Activated CD4-positive, alpha-beta memory T cell treated with anti-CD3 and anti-CD28 coated beads for 36 hours (primary cell): Measurements from ENCODE around the gene GSK3A. TPM values are rescaled to one million over a fixed set of nuclear protein-coding genes. Genes with fewer than 3 reads are reported as not detected.

Experiments used
- CTCF ChIA-PET: fragments of 350-600 bp; sonication (Branson Sonifier 250); formaldehyde crosslinking; loops from one replicate; lab custom pipeline; 2021; ENCODE audit warnings: antibody characterized with exemption, inconsistent platforms; lab: Charles Lee
- POLR2A ChIA-PET: fragments of 350-600 bp; sonication (Branson Sonifier 250); formaldehyde crosslinking; loops from one replicate; lab custom pipeline; 2021; ENCODE audit warnings: antibody characterized with exemption; lab: Charles Lee
- DNase-seq: peaks from one replicate; pipeline ENCODE4 v3.0.0-alpha.2; 2020
- H3K27ac Mint-ChIP-seq: one replicate; pipeline ENCODE4 v1.8.0; 2021; ENCODE audit warnings: mixed read lengths
- H3K27me3 Mint-ChIP-seq: one replicate; pipeline ENCODE4 v1.8.0; 2021; ENCODE audit warnings: mixed read lengths
- H3K36me3 Mint-ChIP-seq: one replicate; pipeline ENCODE4 v1.8.0; 2021; ENCODE audit warnings: mixed read lengths
- H3K4me1 Mint-ChIP-seq: one replicate; pipeline ENCODE4 v1.8.0; 2021; ENCODE audit warnings: low read depth, mixed read lengths
- H3K4me3 Mint-ChIP-seq: one replicate; pipeline ENCODE4 v1.8.0; 2021; ENCODE audit warnings: mild to moderate bottlenecking, mixed read lengths
- H3K9me3 Mint-ChIP-seq: one replicate; pipeline ENCODE4 v1.8.0; 2021; ENCODE audit warnings: mixed read lengths
- intact Hi-C: fragments of 100-400 bp; cut with micrococcal nuclease; formaldehyde crosslinking; loops from one replicate; pipeline ENCODE4 v1.15.1; 2023
- total RNA-seq, 2 experiments: library from RNA; stranded (reverse); gene quantifications; one replicate each; pipeline ENCODE4 v1.2.3, GENCODE V29; 2021

The GSK3A gene
- total RNA-seq, 2 experiments from 2014 or later, result 36.4 to 37.3 TPM

DNA sequence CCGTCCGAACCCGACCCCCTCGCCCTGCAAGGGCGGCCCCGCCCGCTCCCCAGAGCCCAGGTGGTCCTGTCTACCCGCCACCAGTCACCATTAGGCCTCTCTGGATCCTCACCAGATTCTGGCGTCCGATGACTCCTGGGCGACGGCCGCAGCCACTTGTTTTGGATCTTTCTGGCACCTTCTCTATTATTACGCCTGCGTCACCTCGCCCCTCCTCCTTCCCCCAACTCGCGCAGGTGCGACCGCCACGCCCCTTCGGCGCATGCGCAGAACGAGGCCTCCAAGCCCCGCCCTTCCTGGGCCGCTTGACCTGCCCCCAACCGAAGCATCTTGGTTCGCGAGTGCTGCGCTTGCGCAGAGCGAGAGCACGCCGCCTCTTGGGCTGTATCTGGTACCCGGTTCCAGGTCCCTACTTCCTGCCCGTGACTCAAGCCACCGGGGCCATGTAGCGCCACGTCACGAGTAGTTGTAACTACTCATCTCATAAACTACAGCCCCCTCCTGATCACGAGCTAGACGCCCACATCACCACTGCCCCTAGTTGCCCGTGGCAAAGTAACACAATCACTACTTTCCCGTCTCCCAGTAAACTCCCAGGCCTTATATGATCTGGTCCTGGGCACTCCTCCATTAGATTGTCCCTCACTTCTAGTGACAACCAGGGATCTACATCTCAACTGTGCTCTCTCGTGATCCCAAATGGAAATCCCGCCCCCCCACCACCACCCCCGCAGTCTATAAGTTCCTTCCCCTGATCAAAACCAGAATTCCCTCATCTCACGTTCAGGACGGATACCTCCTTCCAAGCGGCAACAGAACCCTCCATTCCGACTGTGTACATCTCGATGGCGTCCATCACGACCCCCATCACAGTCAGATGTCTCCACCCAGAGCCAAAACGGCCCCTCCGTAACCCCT lies 24.6 kb downstream of the GSK3A start, which contains the start of gene DEDD2:
Gene DEDD2, minus strand, starts transcription at position 158 of the 918 bp plus-strand sequence. CDS start 670 bp downstream, outside the sequence.
- Mint-ChIP-seq H3K4me3 (peak within 1 kb of the TSS; percentile 92), H3K4me1 (peaks cover 60% of the 10 kb centered on the region), H3K27me3 (peaks cover 1% of the 10 kb centered on the region), H3K27ac (peak within 1 kb of the TSS; percentile 99), H3K36me3 (peaks cover 28% of the 10 kb centered on the region), H3K9me3 (no peaks in the 10 kb centered on the region)
- DNase-seq, result peak; percentile 100
- ChIA-PET CTCF (interaction anchor here (1.2 to 5.1 kb wide), 7 partner anchors 18 to 109 kb away, joined by 3 to 21 read pairs (median 3); no protein-coding TSS in a partner anchor), POLR2A (interaction anchor here (1.0 to 2.2 kb wide), 4 partner anchors 19 to 53 kb away, joined by 3 to 7 read pairs (median 5); partner anchors contain the start of gene GSK3A)
- intact Hi-C loops, result loop anchor here (1.0 to 2.0 kb wide), 5 partner anchors 17 to 65 kb away; partner anchors contain the start of gene GSK3A

DNA sequence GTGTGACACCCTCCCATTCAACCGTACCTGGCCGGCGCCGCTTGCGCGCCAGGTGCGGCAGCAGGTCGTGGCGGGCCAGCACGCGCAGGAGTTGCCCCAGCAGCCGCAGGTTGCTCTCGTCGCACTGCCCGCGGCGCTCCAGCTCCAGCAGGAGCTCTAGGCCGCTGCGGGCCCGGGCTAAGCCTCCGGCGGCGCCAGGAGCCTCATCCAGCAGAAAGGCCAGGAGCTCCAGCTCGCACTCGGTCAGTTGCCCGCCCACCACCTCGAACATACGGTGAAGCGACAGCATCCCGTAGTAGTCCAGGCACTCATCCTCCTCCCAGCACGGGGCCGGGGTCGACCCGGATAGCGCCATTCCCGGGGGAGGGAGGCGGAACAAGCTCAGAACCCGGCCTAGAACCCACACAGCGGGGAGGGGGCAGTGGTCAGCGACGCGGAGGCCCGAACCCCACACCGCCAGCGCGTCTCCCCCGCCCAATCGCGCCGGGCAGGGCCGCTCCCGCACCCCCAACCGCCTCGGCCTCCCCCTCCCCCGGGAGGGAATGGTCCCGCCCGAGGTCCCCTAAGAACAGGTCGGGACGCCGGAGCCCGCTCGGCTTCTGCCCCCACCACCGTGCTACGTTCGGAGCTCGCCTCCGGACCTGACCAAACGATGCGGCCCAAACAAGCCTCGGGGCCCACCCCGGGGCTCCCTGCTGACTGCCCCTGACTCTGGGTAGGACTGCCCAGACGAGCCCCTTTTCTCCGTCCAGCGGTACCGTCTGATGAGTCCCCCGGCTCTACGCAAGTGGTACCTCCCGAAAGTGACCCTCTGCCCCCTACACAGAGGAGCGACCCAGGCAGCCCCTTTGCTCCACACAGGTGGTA lies 25.5 kb downstream of the GSK3A start:
- peak; percentile 49 for DNase-seq
- Mint-ChIP-seq H3K27ac (peak overlapping the region; percentile 99), H3K27me3 (peaks cover 1% of the 10 kb centered on the region), H3K4me3 (peak overlapping the region; percentile 87), H3K4me1 (peaks cover 60% of the 10 kb centered on the region), H3K9me3 (no peaks in the 10 kb centered on the region), H3K36me3 (peaks cover 32% of the 10 kb centered on the region)
- POLR2A ChIA-PET, result interaction anchor here (1.3 to 2.2 kb wide), 2 partner anchors 18 to 25 kb away, joined by 6 to 7 read pairs; partner anchors contain the start of gene GSK3A
- CTCF ChIA-PET, result interaction anchor here (0.8 to 1.8 kb wide), 9 partner anchors 9 to 109 kb away, joined by 3 to 6 read pairs (median 3); no protein-coding TSS in a partner anchor
- intact Hi-C loops, result loop anchor here (1.0 to 2.0 kb wide), 5 partner anchors 16 to 66 kb away; partner anchors contain the start of gene GSK3A

DNA sequence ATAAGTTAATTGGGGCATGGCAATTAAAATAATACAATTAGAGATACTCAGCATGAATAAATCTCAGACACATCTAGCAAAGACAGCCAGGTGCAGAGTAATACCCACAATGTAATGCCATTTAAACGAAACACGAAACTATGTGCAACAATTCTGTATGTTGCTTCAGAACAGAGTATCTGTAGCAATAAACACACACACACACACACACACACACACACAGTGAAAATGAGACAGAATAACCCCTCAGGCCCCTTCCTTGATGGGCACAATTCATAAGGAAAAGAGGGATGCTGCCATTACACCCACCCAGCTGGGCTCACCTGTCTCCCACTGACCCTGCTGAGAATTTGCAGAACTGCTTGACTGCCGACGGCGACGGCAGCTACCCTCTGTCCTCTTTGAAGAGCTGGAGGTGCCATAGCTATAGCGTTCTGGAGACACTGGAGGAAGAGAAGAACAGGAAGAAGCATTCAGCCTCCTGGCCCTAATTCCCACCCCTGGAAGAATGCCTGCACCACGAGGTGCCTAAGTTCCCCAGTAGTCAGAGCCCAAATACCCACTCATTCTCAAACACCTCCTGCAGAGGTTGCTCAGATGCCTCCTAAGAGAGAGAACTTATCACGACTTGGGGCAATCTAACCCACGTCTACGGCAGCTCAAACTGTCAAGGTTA lies 27.5 kb downstream of the GSK3A start:
- Mint-ChIP-seq H3K4me1 (peaks cover 57% of the 10 kb centered on the region), H3K27ac (peak overlapping the region; percentile 99), H3K9me3 (no peaks in the 10 kb centered on the region), H3K4me3 (peak overlapping the region; percentile 87), H3K36me3 (peaks cover 31% of the 10 kb centered on the region), H3K27me3 (peaks cover 1% of the 10 kb centered on the region)
- CTCF ChIA-PET, result interaction anchor here (0.9 to 1.6 kb wide), 4 partner anchors 16 to 83 kb away, joined by 3 to 5 read pairs (median 4); no protein-coding TSS in a partner anchor
- DNase-seq, result no peak
- intact Hi-C loops, result no loop called here
- POLR2A ChIA-PET, result interaction anchor here (1.0 to 1.5 kb wide), 2 partner anchors 9 to 39 kb away, joined by 3 to 4 read pairs; no protein-coding TSS in a partner anchor

DNA sequence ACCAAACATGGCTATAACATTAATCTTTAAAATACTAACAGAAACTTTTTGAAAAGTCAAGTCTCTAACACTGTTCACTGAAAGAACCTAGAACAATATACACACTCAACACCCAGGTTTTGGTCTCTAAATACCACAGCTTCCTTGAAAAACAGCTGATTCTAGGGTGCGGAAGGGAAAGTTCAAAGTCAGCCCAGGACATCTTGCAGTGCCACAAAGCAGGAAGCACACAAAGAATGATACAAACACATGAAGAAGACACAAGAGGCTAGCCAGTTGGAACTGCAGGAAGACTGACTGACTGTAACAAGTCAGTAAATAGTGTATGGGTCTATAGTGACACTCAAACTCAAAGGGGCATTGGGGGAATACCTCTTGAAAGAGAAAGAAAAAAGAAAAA lies 29.5 kb downstream of the GSK3A start:
- Mint-ChIP-seq H3K4me3 (no peak overlapping the region), H3K36me3 (peaks cover 47% of the 10 kb centered on the region), H3K4me1 (peaks cover 59% of the 10 kb centered on the region), H3K9me3 (no peaks in the 10 kb centered on the region), H3K27ac (peak overlapping the region; percentile 80), H3K27me3 (peaks cover 1% of the 10 kb centered on the region)
- intact Hi-C loops, result no loop called here
- no peak for DNase-seq
- ChIA-PET POLR2A (no interaction called here), CTCF (interaction anchor here (0.5 to 1.4 kb wide), 2 partner anchors 66 to 302 kb away, joined by 3 read pairs; no protein-coding TSS in a partner anchor)

DNA sequence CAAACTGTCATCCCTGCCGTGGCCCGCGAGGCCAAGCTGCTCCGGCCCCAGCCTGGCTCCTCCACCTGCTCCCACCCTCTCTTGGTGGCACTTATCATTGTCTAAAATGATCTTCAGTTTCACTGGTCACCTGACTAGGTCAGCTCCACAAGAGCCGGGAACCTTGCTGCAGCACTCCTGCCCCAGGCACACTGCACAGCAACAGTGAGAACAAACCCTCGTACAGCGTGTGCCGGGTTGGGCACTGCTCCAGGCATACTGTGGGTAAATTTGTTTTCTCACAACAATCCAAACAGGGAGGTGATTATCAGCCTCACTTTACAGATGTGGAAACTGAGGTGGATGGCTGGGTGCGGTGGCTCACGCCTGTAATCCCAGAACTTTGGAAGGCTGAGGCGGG lies 33.8 kb downstream of the GSK3A start:
- H3K9me3 Mint-ChIP-seq, result no peaks in the 10 kb centered on the region
- intact Hi-C loops, result no loop called here
- peaks cover 49% of the 10 kb centered on the region for H3K36me3 Mint-ChIP-seq
- no peaks in the 10 kb centered on the region for H3K27me3 Mint-ChIP-seq
- ChIA-PET CTCF (no interaction called here), POLR2A (no interaction called here)
- H3K4me3 Mint-ChIP-seq, result no peak overlapping the region
- DNase-seq, result no peak
- peak overlapping the region; percentile 82 for H3K27ac Mint-ChIP-seq
- H3K4me1 Mint-ChIP-seq, result peaks cover 58% of the 10 kb centered on the region

DNA sequence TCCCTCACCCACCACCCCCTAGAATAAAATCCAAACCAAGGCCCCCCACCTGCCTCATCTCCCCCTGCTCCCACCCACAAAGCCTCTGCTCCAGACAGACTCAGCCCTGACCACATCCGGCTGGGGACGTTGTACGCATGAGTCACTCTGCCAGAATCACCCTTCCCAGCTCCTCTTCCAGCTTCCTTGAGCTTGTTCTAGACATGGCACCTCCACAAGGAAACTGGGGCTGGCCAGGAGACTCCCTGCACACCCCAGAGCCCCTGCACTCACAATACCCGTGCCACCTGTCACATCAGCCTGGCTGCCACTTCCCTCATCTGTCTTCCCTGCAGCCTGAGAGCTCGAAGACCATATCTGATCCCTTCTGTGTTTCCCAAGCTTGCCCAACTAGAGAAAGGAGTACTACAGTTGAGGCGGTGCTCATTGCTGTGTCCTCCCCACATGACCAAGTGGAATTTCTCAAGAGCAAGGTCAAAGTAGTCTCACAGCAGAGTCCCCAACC lies 34.6 kb downstream of the GSK3A start:
- peak; percentile 43 for DNase-seq
- Mint-ChIP-seq H3K9me3 (no peaks in the 10 kb centered on the region), H3K4me3 (no peak overlapping the region), H3K4me1 (peaks cover 58% of the 10 kb centered on the region), H3K36me3 (peaks cover 46% of the 10 kb centered on the region), H3K27ac (peak overlapping the region; percentile 82), H3K27me3 (no peaks in the 10 kb centered on the region)
- ChIA-PET POLR2A (interaction anchor here (0.7 kb wide), 1 partner anchor 8 kb away, joined by 3 read pairs; no protein-coding TSS in a partner anchor), CTCF (interaction anchor here (0.7 kb wide), 1 partner anchor 9 kb away, joined by 3 read pairs; no protein-coding TSS in a partner anchor)
- intact Hi-C loops, result no loop called here

DNA sequence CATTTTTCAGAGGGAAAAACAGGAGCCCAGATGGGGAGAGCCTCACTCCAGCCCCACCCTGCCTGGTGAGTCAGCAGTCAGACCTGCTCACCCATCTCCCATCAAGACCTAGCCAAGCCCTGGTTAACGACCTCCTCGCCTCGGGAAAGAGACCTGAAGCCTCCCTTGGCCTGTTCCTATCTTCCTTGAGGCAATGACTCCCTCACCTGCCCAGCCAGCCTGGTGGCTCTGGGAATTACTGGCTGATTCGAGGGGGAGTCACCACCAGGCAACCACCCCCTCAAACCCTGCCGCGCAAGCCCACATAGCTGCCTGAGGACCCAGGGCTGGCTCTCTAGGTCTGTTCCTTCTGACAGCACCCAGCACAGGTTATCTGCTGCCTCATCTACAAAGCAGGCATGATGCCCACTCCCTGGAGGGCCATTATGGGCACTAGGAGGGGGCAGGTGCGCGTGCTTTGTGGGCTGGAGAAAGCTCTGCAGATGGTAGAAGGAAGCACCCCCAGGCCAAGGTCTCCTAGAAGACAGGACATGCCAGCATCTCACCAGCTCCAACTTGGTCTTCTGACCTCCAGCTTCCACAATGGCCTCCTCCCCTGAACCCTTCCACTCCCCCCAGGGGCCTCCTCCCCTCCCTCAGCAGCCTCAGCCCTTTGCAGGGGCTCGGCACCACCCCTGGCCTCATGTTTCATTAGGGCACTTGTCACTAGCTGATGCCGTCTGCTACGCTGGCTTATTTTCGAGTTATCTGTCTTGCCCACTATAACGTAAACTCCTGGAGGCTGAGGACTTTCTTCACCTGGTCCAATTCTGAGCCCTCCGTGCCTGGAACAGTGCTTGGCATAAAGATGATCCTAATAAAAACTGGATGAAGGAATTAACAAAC lies 35.3 kb downstream of the GSK3A start:
- no peak overlapping the region for H3K4me3 Mint-ChIP-seq
- no peaks in the 10 kb centered on the region for H3K9me3 Mint-ChIP-seq
- DNase-seq, result no peak
- H3K4me1 Mint-ChIP-seq, result peaks cover 60% of the 10 kb centered on the region
- ChIA-PET POLR2A (no interaction called here), CTCF (interaction anchor here (0.7 kb wide), 1 partner anchor 10 kb away, joined by 3 read pairs; no protein-coding TSS in a partner anchor)
- intact Hi-C loops, result no loop called here
- H3K36me3 Mint-ChIP-seq, result peaks cover 47% of the 10 kb centered on the region
- H3K27me3 Mint-ChIP-seq, result no peaks in the 10 kb centered on the region
- H3K27ac Mint-ChIP-seq, result peak overlapping the region; percentile 82

DNA sequence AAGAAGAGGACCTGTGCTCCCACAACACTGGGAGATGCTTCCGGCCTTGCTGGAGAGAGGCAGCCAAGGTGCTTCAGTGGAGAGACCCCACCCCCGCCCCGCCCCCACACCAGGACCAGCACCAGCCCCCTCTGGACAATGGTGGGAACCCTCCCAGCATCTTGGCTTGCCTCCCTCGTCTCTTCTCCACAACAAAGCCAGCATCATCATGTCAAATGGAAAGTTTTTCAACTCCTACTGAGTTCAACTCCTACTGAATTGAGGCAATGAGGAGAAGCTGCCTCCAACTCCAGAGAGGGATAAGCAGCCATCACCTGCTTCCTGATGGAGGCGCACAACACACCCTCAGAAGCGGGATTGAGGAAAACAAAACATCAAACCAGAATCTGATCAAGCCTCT lies 37.7 kb downstream of the GSK3A start:
- H3K36me3 Mint-ChIP-seq, result peaks cover 49% of the 10 kb centered on the region
- ChIA-PET CTCF (no interaction called here), POLR2A (no interaction called here)
- no peaks in the 10 kb centered on the region for H3K27me3 Mint-ChIP-seq
- DNase-seq, result no peak
- peaks cover 80% of the 10 kb centered on the region for H3K4me1 Mint-ChIP-seq
- peak overlapping the region; percentile 63 for H3K27ac Mint-ChIP-seq
- H3K4me3 Mint-ChIP-seq, result no peak overlapping the region
- H3K9me3 Mint-ChIP-seq, result no peaks in the 10 kb centered on the region
- intact Hi-C loops, result no loop called here

DNA sequence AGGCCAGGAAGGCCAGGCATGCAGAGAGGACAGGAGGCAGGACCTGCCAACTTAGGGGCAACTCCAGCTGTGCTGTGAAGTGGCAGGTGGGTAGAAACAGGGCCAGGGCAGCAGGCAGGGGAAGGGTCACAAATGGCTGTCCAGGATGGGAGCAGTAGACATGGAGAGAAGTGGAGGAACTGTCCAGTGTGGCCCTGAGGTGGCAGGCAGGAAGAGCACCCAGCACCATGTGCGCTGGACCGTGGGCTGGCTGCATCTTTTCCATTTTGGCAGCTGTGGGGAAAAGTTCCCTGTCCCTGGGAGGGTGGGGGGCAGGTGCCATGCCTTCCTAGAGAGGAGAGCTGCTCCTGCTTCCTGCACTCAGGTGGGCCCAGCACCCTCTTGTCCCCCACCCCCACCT lies 38.7 kb downstream of the GSK3A start:
- H3K27me3 Mint-ChIP-seq, result no peaks in the 10 kb centered on the region
- peaks cover 51% of the 10 kb centered on the region for H3K36me3 Mint-ChIP-seq
- CTCF ChIA-PET, result no interaction called here
- H3K4me1 Mint-ChIP-seq, result peaks cover 85% of the 10 kb centered on the region
- peak overlapping the region; percentile 98 for H3K27ac Mint-ChIP-seq
- POLR2A ChIA-PET, result no interaction called here
- no peak for DNase-seq
- H3K9me3 Mint-ChIP-seq, result no peaks in the 10 kb centered on the region
- H3K4me3 Mint-ChIP-seq, result no peak overlapping the region
- intact Hi-C loops, result no loop called here

DNA sequence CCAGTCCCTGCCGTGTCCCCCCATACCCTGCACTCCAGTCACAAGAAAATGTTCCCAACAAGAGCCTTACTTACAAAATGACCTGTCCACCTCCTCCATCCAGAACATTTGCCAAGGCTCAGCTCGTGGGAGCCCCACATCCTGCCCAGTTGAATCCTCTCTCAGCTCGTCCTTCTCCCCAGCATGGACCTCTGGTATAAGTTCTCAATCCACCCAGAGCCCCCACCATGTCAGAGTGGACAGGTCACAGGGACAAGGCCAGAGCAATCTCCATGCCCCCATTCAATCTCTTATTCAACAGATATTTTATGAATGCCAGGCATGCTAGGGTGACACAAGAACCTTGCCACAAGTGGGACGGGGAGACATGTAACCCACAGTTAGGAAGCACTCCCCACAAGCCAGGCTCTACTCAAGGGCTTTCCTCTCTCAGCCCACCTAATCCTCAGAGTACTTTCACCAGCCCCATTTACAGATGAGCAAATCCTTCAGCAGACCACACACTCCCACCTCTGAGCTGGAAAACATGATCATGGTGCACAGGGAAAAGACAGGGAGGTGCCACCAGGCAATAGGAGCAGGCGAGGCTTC lies 40.0 kb downstream of the GSK3A start:
- DNase-seq, result no peak
- POLR2A ChIA-PET, result no interaction called here
- H3K9me3 Mint-ChIP-seq, result no peaks in the 10 kb centered on the region
- H3K36me3 Mint-ChIP-seq, result peaks cover 46% of the 10 kb centered on the region
- H3K4me3 Mint-ChIP-seq, result peak overlapping the region; percentile 65
- peaks cover 80% of the 10 kb centered on the region for H3K4me1 Mint-ChIP-seq
- CTCF ChIA-PET, result interaction anchor here (1.2 kb wide), 1 partner anchor 40 kb away, joined by 3 read pairs; the partner anchor contains the start of gene GSK3A
- peak overlapping the region; percentile 98 for H3K27ac Mint-ChIP-seq
- intact Hi-C loops, result no loop called here
- H3K27me3 Mint-ChIP-seq, result no peaks in the 10 kb centered on the region
